OCI-LY1 (cell line): ENCODE data around the gene PALS1.

Experiments used
- H2AFZ ChIP-seq: fragments of 200-600 bp; sonication (generic), shearing (Covaris generic); 2 replicates; pipeline ENCODE4 v1.6.0; 2014; ENCODE audit warnings: antibody characterized with exemption, mild to moderate bottlenecking, low read length
- H3F3A ChIP-seq: fragments of 200-600 bp; sonication (generic), shearing (Covaris generic); 2 replicates; pipeline ENCODE4 v1.6.0; 2014; ENCODE audit warnings: mild to moderate bottlenecking, antibody characterized with exemption, low read length, moderate library complexity; ENCODE audit not compliant: insufficient read depth
- H3K27ac ChIP-seq: fragments of 200-600 bp; sonication (generic); 2 replicates; pipeline ENCODE4 v1.5.1; 2014; ENCODE audit warnings: low read length, mixed run types, mild to moderate bottlenecking, low read depth; ENCODE audit not compliant: poor library complexity, severe bottlenecking
- H3K27me3 ChIP-seq: fragments of 200-600 bp; sonication (generic); 2 replicates; pipeline ENCODE4 v1.6.0; 2014; ENCODE audit warnings: antibody characterized with exemption, mild to moderate bottlenecking, low read length, moderate library complexity; ENCODE audit not compliant: insufficient read depth
- H3K36me3 ChIP-seq: fragments of 200-600 bp; sonication (generic); 2 replicates; pipeline ENCODE4 v1.6.1; 2014; ENCODE audit warnings: mild to moderate bottlenecking, antibody characterized with exemption, low read length, moderate library complexity, mixed read lengths; ENCODE audit not compliant: insufficient read depth
- H3K4me1 ChIP-seq: fragments of 200-600 bp; sonication (generic); 2 replicates; pipeline ENCODE4 v1.5.1; 2014; ENCODE audit warnings: mild to moderate bottlenecking, low read length, moderate library complexity; ENCODE audit not compliant: insufficient read depth, severe bottlenecking
- H3K4me2 ChIP-seq: fragments of 200-600 bp; sonication (generic), shearing (Covaris generic); 2 replicates; pipeline ENCODE4 v1.6.1; 2014; ENCODE audit warnings: low read length
- H3K4me3 ChIP-seq: fragments of 200-600 bp; sonication (generic); 2 replicates; pipeline ENCODE4 v1.5.1; 2014; ENCODE audit warnings: low read length, low read depth, mild to moderate bottlenecking, mixed read lengths; ENCODE audit not compliant: poor library complexity, severe bottlenecking
- H3K79me2 ChIP-seq: fragments of 200-600 bp; shearing (Covaris generic); 2 replicates; pipeline ENCODE4 v1.6.1; 2016; ENCODE audit warnings: mixed run types, low read length, mixed read lengths; ENCODE audit not compliant: insufficient read depth
- H3K9ac ChIP-seq: fragments of 200-600 bp; sonication (generic), shearing (Covaris generic); 2 replicates; pipeline ENCODE4 v1.6.1; 2014; ENCODE audit warnings: mild to moderate bottlenecking, low read length, mixed read lengths
- H3K9me2 ChIP-seq: fragments of 200-600 bp; sonication (generic), shearing (Covaris generic); 2 replicates; pipeline ENCODE4 v1.6.1; 2014; ENCODE audit warnings: low read depth, mild to moderate bottlenecking, low read length, mixed read lengths
- H3K9me3 ChIP-seq: fragments of 200-600 bp; shearing (Covaris generic); 2 replicates; pipeline ENCODE4 v1.6.1; 2014; ENCODE audit warnings: low read length, mixed read lengths
- H4K20me1 ChIP-seq: fragments of 200-600 bp; sonication (generic), shearing (Covaris generic); 2 replicates; pipeline ENCODE4 v1.6.0; 2016; ENCODE audit warnings: mild to moderate bottlenecking, low read length; ENCODE audit not compliant: insufficient read depth
- CTCF ChIP-seq: fragments of 200-600 bp; sonication (generic), shearing (Covaris generic); IDR thresholded peaks from 2 replicates; pipeline ENCODE4 v1.5.1; 2017; ENCODE audit warnings: mild to moderate bottlenecking, antibody characterized with exemption, low read length, moderate library complexity, mixed read lengths
- EZH2 ChIP-seq: fragments of 200-600 bp; sonication (generic), shearing (Covaris generic); IDR thresholded peaks from 2 replicates; pipeline ENCODE4 v1.8.0; 2017; ENCODE audit warnings: borderline replicate concordance, mixed run types, mild to moderate bottlenecking, antibody characterized with exemption, low read length, moderate library complexity, mixed read lengths

PALS1 gene

GRCh38 chr14:67240168-67240932 lies 885 bp upstream of the PALS1 start:
- Histone ChIP-seq H3K4me1 (peaks cover 19% of the 10 kb centered on the region), H4K20me1 (no peaks in the 10 kb centered on the region), H3K4me3 (peak overlapping the region; percentile 75), H3K9ac (peak overlapping the region; percentile 71), H3K36me3 (no peaks in the 10 kb centered on the region; the same call in 1 of the 2 replicates), H3K9me3 (peaks cover 5% of the 10 kb centered on the region; the same call in 1 of the 2 replicates), H2AFZ (peak overlapping the region; percentile 73), H3K27me3 (0 out of 2 replicates have a peak, but pooled peaks cover 4% of the 10 kb centered on the region), H3K79me2 (peaks cover 32% of the 10 kb centered on the region), H3K9me2 (no peaks in the 10 kb centered on the region), H3K27ac (no peak overlapping the region), H3K4me2 (peak overlapping the region; percentile 87), H3F3A (no peaks in the 10 kb centered on the region)
- TF ChIP-seq CTCF (no peak), EZH2 (no peak)

- Histone ChIP-seq H3K27ac (peak overlapping the region; percentile 44), H4K20me1 (no peaks in the 10 kb centered on the region), H3K4me2 (peak overlapping the region; percentile 95), H3K9me3 (peaks cover 5% of the 10 kb centered on the region; the same call in 1 of the 2 replicates), H3K4me3 (peak overlapping the region; percentile 75), H3K27me3 (0 out of 2 replicates have a peak, but pooled peaks cover 4% of the 10 kb centered on the region), H3K4me1 (peaks cover 19% of the 10 kb centered on the region), H3K79me2 (peaks cover 38% of the 10 kb centered on the region), H3F3A (no peaks in the 10 kb centered on the region), H2AFZ (peak overlapping the region; percentile 73), H3K36me3 (no peaks in the 10 kb centered on the region; the same call in 1 of the 2 replicates), H3K9ac (peak overlapping the region; percentile 81), H3K9me2 (no peaks in the 10 kb centered on the region)
- TF ChIP-seq EZH2 (no peak), CTCF (no peak)
Measured at GRCh38 chr14:67240978-67241410, 241 bp upstream of the PALS1 start.

GRCh38 chr14:67242168-67242420 lies 859 bp downstream of the PALS1 start:
- H3K36me3 ChIP-seq = no peaks in the 10 kb centered on the region; the same call in 1 of the 2 replicates
- H3K9ac ChIP-seq = peak overlapping the region; percentile 81
- H3K9me2 ChIP-seq = no peaks in the 10 kb centered on the region
- H2AFZ ChIP-seq = 0 out of 2 replicates have a peak overlapping the region, but pooled peaks have one; percentile 30
- peak overlapping the region; percentile 95 for H3K4me2 ChIP-seq
- H3K27me3 ChIP-seq = 0 out of 2 replicates have a peak, but pooled peaks cover 4% of the 10 kb centered on the region
- peaks cover 48% of the 10 kb centered on the region for H3K79me2 ChIP-seq
- TF ChIP-seq CTCF = no peak
- TF ChIP-seq EZH2 = no peak
- no peaks in the 10 kb centered on the region for H3F3A ChIP-seq
- peak overlapping the region; percentile 75 for H3K4me3 ChIP-seq
- no peaks in the 10 kb centered on the region for H4K20me1 ChIP-seq
- H3K4me1 ChIP-seq = peaks cover 19% of the 10 kb centered on the region
- peak overlapping the region; percentile 44 for H3K27ac ChIP-seq
- H3K9me3 ChIP-seq = peaks cover 5% of the 10 kb centered on the region; the same call in 1 of the 2 replicates
